Endothelial cell of umbilical vein (primary cell): Measurements from ENCODE around the gene COPS3. TPM values are rescaled to one million over a fixed set of nuclear protein-coding genes. Genes with fewer than 3 reads are reported as not detected.
"Not testable (repeated sequence)": the region's sequence is repeated elsewhere in the genome, so short reads cannot be mapped to it uniquely, and the experiment has no call there.

Source experiments
- BruUV-seq: library from RNA; stranded (reverse); fragments of 400-500 nt; replicated peaks from 2 replicates; lab custom pipeline; 2021; lab: Mats Ljungman, UMichigan
- CTCF ChIA-PET: fragments of 300-600, 350-600 bp; sonication (Branson Sonifier 250); formaldehyde crosslinking; loops from one replicate; lab custom pipeline; 2021; ENCODE audit warnings: antibody characterized with exemption, inconsistent platforms; lab: Charles Lee
- POLR2A ChIA-PET: fragments of 300-600, 350-600 bp; sonication (Branson Sonifier 250); formaldehyde crosslinking; loops from one replicate; lab custom pipeline; 2021; ENCODE audit warnings: antibody characterized with exemption, inconsistent platforms; lab: Charles Lee
- DNase-seq: peaks from one replicate; pipeline ENCODE4 v3.0.0-alpha.2; 2011; ENCODE audit warnings: low read depth, low spot score
- FAIRE-seq: peaks from 2 replicates; lab custom pipeline; 2011; peaks lifted over from hg19 to GRCh38; lab: Jason Lieb, UNC
- H2AFZ ChIP-seq: 2 replicates; pipeline ENCODE4 v1.6.0; 2012; ENCODE audit warnings: low read depth, low read length, control low read depth, inconsistent platforms
- H3K27ac ChIP-seq: 2 replicates; pipeline ENCODE4 v1.5.1; 2011; ENCODE audit warnings: low read depth, mild to moderate bottlenecking, control low read depth, low read length, moderate library complexity; ENCODE audit not compliant: insufficient read depth
- H3K27me3 ChIP-seq, 2 experiments: 2 replicates each; pipeline versions ENCODE4 v1.6.0 to v1.6.1; 2011; ENCODE audit warnings: low read length in 2 of 2, mixed read lengths in 1 of 2; ENCODE audit not compliant: control insufficient read depth in 2 of 2, insufficient read depth in 2 of 2
- H3K36me3 ChIP-seq, 2 experiments: 2 replicates in 1 of 2; 3 replicates in 1 of 2; pipeline ENCODE4 v1.5.1; 2011; ENCODE audit warnings: low read length in 2 of 2, mild to moderate bottlenecking in 1 of 2, moderate library complexity in 1 of 2; ENCODE audit not compliant: control insufficient read depth in 2 of 2, insufficient read depth in 2 of 2; ENCODE audit errors: extremely low read depth in 1 of 2
- H3K4me1 ChIP-seq: 3 replicates; pipeline ENCODE4 v1.5.1; 2011; ENCODE audit warnings: mild to moderate bottlenecking, low read length; ENCODE audit not compliant: control insufficient read depth, insufficient read depth; ENCODE audit errors: extremely low read depth
- H3K4me2 ChIP-seq: 2 replicates; pipeline ENCODE4 v1.6.1; 2011; ENCODE audit warnings: low read length, control low read depth, mixed read lengths; ENCODE audit not compliant: insufficient read depth
- H3K4me3 ChIP-seq, 3 experiments: fragments of 200-600 bp in 1 of 3; sonication (generic), shearing (Covaris generic) in 1 of 3; replicated peaks in 1 of 3; 2 replicates each; pipeline ENCODE4 v1.5.1; 2011 to 2016; ENCODE audit warnings: control low read depth in 3 of 3, low read length in 3 of 3, mild to moderate bottlenecking in 2 of 3, inconsistent platforms in 1 of 3, low read depth in 1 of 3, moderate library complexity in 1 of 3; ENCODE audit not compliant: insufficient read depth in 1 of 3
- H3K79me2 ChIP-seq: 2 replicates; pipeline ENCODE4 v1.6.0; 2012; ENCODE audit warnings: low read length, inconsistent platforms; ENCODE audit not compliant: control insufficient read depth, insufficient read depth
- H3K9ac ChIP-seq: replicated peaks from 2 replicates; pipeline ENCODE3; 2011; ENCODE audit warnings: low read length, control low read depth; ENCODE audit not compliant: insufficient read depth; ENCODE audit errors: extremely low read depth
- H3K9me1 ChIP-seq: replicated peaks from 3 replicates; pipeline ENCODE4 v1.6.0; 2011; ENCODE audit warnings: mild to moderate bottlenecking, low read length; ENCODE audit not compliant: control insufficient read depth, insufficient read depth; ENCODE audit errors: extremely low read depth
- H3K9me3 ChIP-seq: replicated peaks from 2 replicates; pipeline ENCODE4 v1.5.1; 2012; ENCODE audit warnings: low read length, inconsistent platforms; ENCODE audit not compliant: control insufficient read depth, insufficient read depth
- H4K20me1 ChIP-seq: replicated peaks from 2 replicates; pipeline ENCODE3; 2011; ENCODE audit warnings: mild to moderate bottlenecking, low read length; ENCODE audit not compliant: control insufficient read depth, insufficient read depth; ENCODE audit errors: extremely low read depth
- CTCF ChIP-seq, 2 donors: IDR thresholded peaks; 1 replicate in 1 of 2; 2 replicates in 1 of 2; pipeline ENCODE4 v1.5.1; 2011; ENCODE audit warnings: low read length in 2 of 2, mild to moderate bottlenecking in 2 of 2, moderate library complexity in 2 of 2, control low read depth in 1 of 2, inconsistent platforms in 1 of 2, low read depth in 1 of 2; ENCODE audit not compliant: insufficient read depth in 1 of 2; ENCODE audit errors: extremely low read depth in 1 of 2
- EZH2 ChIP-seq: IDR thresholded peaks from 2 replicates; pipeline ENCODE4 v1.6.1; 2012; ENCODE audit warnings: borderline replicate concordance, low read depth, mild to moderate bottlenecking, moderate library complexity, low read length, inconsistent platforms; ENCODE audit not compliant: severe bottlenecking
- FOS ChIP-seq: IDR thresholded peaks from 2 replicates; pipeline ENCODE4 v1.6.1; 2011; ENCODE audit warnings: mild to moderate bottlenecking, low read length, moderate library complexity, borderline replicate concordance; ENCODE audit not compliant: insufficient read depth
- GATA2 ChIP-seq: IDR thresholded peaks from 2 replicates; pipeline ENCODE4 v1.7.0; 2011; ENCODE audit warnings: low read depth, mild to moderate bottlenecking, moderate library complexity, mixed read lengths, low read length; ENCODE audit not compliant: insufficient read length, insufficient read depth
- JUN ChIP-seq: IDR thresholded peaks from 2 replicates; pipeline ENCODE4 v1.6.1; 2011; ENCODE audit warnings: borderline replicate concordance, low read depth; ENCODE audit not compliant: insufficient read length, insufficient read depth
- MAX ChIP-seq: IDR thresholded peaks from 2 replicates; pipeline ENCODE4 v1.6.1; 2011; ENCODE audit not compliant: insufficient read depth, insufficient read length
- MYC ChIP-seq: IDR thresholded peaks from one replicate; pipeline ENCODE4 v1.6.1; 2011; ENCODE audit warnings: mild to moderate bottlenecking, low read depth, low read length
- POLR2A ChIP-seq: IDR thresholded peaks from 2 replicates; pipeline ENCODE4 v1.6.1; 2012; ENCODE audit warnings: low read depth, mild to moderate bottlenecking, control low read depth, low read length
- POLR2AphosphoS5 ChIP-seq: IDR thresholded peaks from 2 replicates; pipeline ENCODE4 v1.6.1; 2012; ENCODE audit warnings: low read depth, mild to moderate bottlenecking, control low read depth, low read length, moderate library complexity; ENCODE audit not compliant: insufficient read depth
- dilution Hi-C: fragments of 300-500 bp; cut with MboI; formaldehyde crosslinking; loops from one replicate; pipeline ENCODE4 v1.15.0; 2019; ENCODE audit warnings: low sequenced_read_pairs; ENCODE audit not compliant: extremely low pct_ligation_motif_present
- intact Hi-C: fragments of 100-400 bp; cut with micrococcal nuclease; formaldehyde crosslinking; loops from one replicate; pipeline ENCODE4 v1.10.0; 2022
- polyA plus RNA-seq, 4 experiments: library from polyadenylated mRNA; depleted of rRNA in 3 of 4; stranded (reverse) in 3 of 4; unstranded in 1 of 4; fragments of >200 nt; gene quantifications; 2 replicates each; pipeline versions ENCODE4 v1.2.1 to v1.2.3, GENCODE V29; 2011 to 2012; ENCODE audit warnings: missing spikeins in 1 of 4
- total RNA-seq: library from RNA; stranded (reverse); gene quantifications from 2 replicates; pipeline ENCODE4 v1.2.3, GENCODE V29; 2021

Gene COPS3
- total and polyA plus RNA-seq, 2 donors (not counting 3 experiments of a cell fraction or from before 2014, with no cell fraction given), result 54.8 to 80.9 TPM

GRCh38 chr17:17256316-17256715 lies 24.7 kb downstream of the COPS3 start:
- Histone ChIP-seq H3K9me1 (no peaks in the 10 kb centered on the region), H3K36me3 (peaks cover 22 to 27% of the 10 kb centered on the region in 2 experiments), H3K79me2 (no peaks in the 10 kb centered on the region), H3K27me3 (no peaks in the 10 kb centered on the region), H3K9me3 (no peaks in the 10 kb centered on the region), H3K27ac (no peak overlapping the region), H3K4me3 (no peak overlapping the region), H3K4me2 (no peak overlapping the region), H3K4me1 (no peaks in the 10 kb centered on the region), H2AFZ (no peak overlapping the region), H3K9ac (no peak overlapping the region), H4K20me1 (no peaks in the 10 kb centered on the region)
- ChIA-PET CTCF (interaction anchor here (0.5 to 1.0 kb wide), 3 partner anchors 10 to 371 kb away, joined by 3 read pairs; no protein-coding TSS in a partner anchor), POLR2A (no interaction called here)
- intact Hi-C loops (no loop called here), dilution Hi-C loops (no loop called here)
- TF ChIP-seq CTCF (IDR thresholded peaks at IDR 0.05; ENCODE audit: extremely low read depth in 1 of 2, insufficient read depth in 1 of 2, low read depth in 1 of 2, low read length in 2 of 2) (no peak), EZH2 (no peak), MAX (no peak), JUN (no peak), MYC (no peak), FOS (no peak), GATA2 (no peak), POLR2AphosphoS5 (no peak), POLR2A (no peak)
- DNase-seq, result no peak
- FAIRE-seq, result no peak
- BruUV-seq, result no TSS peak

GRCh38 chr17:17255689-17256088 lies 25.4 kb downstream of the COPS3 start:
- H3K9ac ChIP-seq, dilution Hi-C loops, H3K4me3 ChIP-seq, H3K27me3 ChIP-seq, POLR2A ChIA-PET, H3K9me3 ChIP-seq, H3K27ac ChIP-seq, DNase-seq, H3K4me1 ChIP-seq, FAIRE-seq, H2AFZ ChIP-seq, BruUV-seq, H3K9me1 ChIP-seq, H3K4me2 ChIP-seq, intact Hi-C loops, H3K79me2 ChIP-seq, H4K20me1 ChIP-seq: not testable (repeated sequence)
- CTCF ChIA-PET, result interaction anchor here (1.0 kb wide), 1 partner anchor 312 kb away, joined by 3 read pairs; no protein-coding TSS in a partner anchor
- H3K36me3 ChIP-seq, result peaks cover 22 to 27% of the 10 kb centered on the region in 2 experiments
